ENCODE results near the gene FBXL3. TPM values are rescaled to one million over a fixed set of nuclear protein-coding genes. Genes with fewer than 3 reads are reported as not detected.

FBXL3 gene
- total RNA-seq, 1 experiment from 2014 or later, result 16.7 TPM

DNA sequence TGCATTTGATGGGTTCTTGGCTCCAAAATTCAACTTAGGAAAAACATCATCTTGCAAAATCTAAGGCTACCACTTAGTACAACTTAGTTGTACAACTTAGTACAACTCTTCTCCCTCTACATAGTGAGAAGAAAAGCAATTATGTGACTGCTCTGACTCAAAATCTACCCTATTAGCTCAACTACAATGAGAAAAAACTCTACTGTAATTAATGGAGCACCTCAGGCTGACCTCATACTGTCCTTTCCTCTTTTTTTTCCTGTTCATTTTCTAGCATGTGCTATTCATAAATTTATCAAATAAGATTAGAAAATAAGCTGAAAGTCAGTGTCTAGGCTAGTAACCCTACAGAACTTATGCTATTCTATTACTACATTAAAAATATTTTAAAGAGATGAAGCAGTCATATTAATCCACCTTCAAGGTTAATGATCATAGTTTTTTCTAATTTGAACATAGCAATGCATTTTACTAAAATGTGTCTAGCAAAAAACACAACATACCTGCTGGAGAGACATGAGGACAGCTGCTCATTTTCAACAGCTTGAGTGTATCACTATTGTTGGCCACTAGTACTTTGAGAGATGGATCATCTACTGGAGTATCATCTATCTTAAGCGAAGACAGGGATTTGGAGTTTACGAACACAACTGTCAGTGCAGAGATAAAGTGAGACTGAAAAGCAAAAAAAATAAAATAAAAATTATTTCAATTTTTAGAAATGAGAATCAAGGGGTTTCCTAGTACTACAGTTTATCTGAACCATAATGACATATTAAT, 11.9 kb downstream of the FBXL3 start:
- Histone ChIP-seq H3K18ac (ENCODE audit: insufficient read length, low read depth, low read length) (no peak overlapping the region), H3K14ac (ENCODE audit: insufficient read depth, low read length) (no peak overlapping the region), H3K27ac (ENCODE audit: insufficient read length, low read depth, low read length) (no peak overlapping the region), H3K23me2 (ENCODE audit: insufficient read length, low read depth, low read length, poor library complexity, severe bottlenecking) (no peaks in the 10 kb centered on the region), H4K20me1 (ENCODE audit: control insufficient read depth, insufficient read depth, insufficient read length) (no peaks in the 10 kb centered on the region), H3K56ac (ENCODE audit: insufficient read length, low read depth, low read length) (no peak overlapping the region), H2BK15ac (ENCODE audit: low read depth, low read length) (no peak overlapping the region), H2AK5ac (ENCODE audit: insufficient read length, low read length) (no peak overlapping the region), H3K79me1 (ENCODE audit: insufficient read depth, low read depth, low read length, poor library complexity, severe bottlenecking) (no peaks in the 10 kb centered on the region), H4K91ac (ENCODE audit: insufficient read length, low read depth, low read length) (no peak overlapping the region), H2BK20ac (ENCODE audit: low read depth, low read length, poor library complexity, severe bottlenecking) (no peak overlapping the region), H2BK5ac (ENCODE audit: insufficient read length, low read length) (no peak overlapping the region), H4K5ac (ENCODE audit: insufficient read length, low read depth, low read length) (no peak overlapping the region), H3K79me2 (ENCODE audit: insufficient read depth, low read length) (no peaks in the 10 kb centered on the region; the same call in 1 of the 2 replicates), H2BK12ac (ENCODE audit: insufficient read length, low read depth, low read length) (no peak overlapping the region), H3K4ac (ENCODE audit: low read depth, low read length) (no peak overlapping the region), H3K27me3 (ENCODE audit: insufficient read depth, low read length) (no peaks in the 10 kb centered on the region), H4K8ac (replicated peaks; ENCODE audit: insufficient read length, low read depth, low read length) (no peak overlapping the region), H3K23ac (ENCODE audit: insufficient read length, low read depth, low read length) (no peak overlapping the region), H3K4me2 (ENCODE audit: insufficient read depth, insufficient read length, low read length) (no peak overlapping the region), H2BK120ac (ENCODE audit: low read depth, low read length, poor library complexity, severe bottlenecking) (no peak overlapping the region), H3T11ph (ENCODE audit: low read length) (no peak overlapping the region), H2AFZ (ENCODE audit: low read length) (no peak overlapping the region), H3K4me1 (ENCODE audit: insufficient read depth, low read length) (no peaks in the 10 kb centered on the region), H3K9me3 (ENCODE audit: control insufficient read depth, low read depth, low read length) (no peaks in the 10 kb centered on the region), H3K9ac (ENCODE audit: extremely low read depth, insufficient read length, low read length) (no peak overlapping the region)
- DNase-seq, result no peak
- Mint-ChIP-seq H3K27ac (no peak overlapping the region), H3K9me3 (no peaks in the 10 kb centered on the region), H3K4me1 (no peaks in the 10 kb centered on the region), H3K27me3 (ENCODE audit: low read depth) (no peaks in the 10 kb centered on the region), H3K4me3 (no peak overlapping the region), H3K36me3 (ENCODE audit: insufficient read depth in 1 of 3, low read depth in 3 of 3) (peaks cover 9 to 73% (median 70%) of the 10 kb centered on the region in 3 experiments; a peak in 6 of 7 replicates)
- TF ChIP-seq, protein P1, sequence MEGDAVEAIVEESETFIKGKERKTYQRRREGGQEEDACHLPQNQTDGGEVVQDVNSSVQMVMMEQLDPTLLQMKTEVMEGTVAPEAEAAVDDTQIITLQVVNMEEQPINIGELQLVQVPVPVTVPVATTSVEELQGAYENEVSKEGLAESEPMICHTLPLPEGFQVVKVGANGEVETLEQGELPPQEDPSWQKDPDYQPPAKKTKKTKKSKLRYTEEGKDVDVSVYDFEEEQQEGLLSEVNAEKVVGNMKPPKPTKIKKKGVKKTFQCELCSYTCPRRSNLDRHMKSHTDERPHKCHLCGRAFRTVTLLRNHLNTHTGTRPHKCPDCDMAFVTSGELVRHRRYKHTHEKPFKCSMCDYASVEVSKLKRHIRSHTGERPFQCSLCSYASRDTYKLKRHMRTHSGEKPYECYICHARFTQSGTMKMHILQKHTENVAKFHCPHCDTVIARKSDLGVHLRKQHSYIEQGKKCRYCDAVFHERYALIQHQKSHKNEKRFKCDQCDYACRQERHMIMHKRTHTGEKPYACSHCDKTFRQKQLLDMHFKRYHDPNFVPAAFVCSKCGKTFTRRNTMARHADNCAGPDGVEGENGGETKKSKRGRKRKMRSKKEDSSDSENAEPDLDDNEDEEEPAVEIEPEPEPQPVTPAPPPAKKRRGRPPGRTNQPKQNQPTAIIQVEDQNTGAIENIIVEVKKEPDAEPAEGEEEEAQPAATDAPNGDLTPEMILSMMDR (conservative IDR thresholded peaks at IDR 0.05), result no peak
- no CpG with 5 or more reads among the region's 2 CpGs for WGBS (ENCODE audit: extremely low coverage, insufficient read length, low lambda C conversion rate)

All from H9 (cell line).